ENCODE results near the gene PLK5. TPM values are rescaled to one million over a fixed set of nuclear protein-coding genes. Genes with fewer than 3 reads are reported as not detected.

Gene PLK5
- total RNA-seq, 1 experiment from 2014 or later = 1.4 TPM

- H3K36me3 Mint-ChIP-seq = no peaks in the 10 kb centered on the region
- ATAC-seq (no peak), DNase-seq (ENCODE audit: low spot score) (no peak)
- H3K27me3 Mint-ChIP-seq (ENCODE audit: low read depth) = peaks cover 3% of the 10 kb centered on the region; the same call in 1 of the 2 replicates
- ChIA-PET CTCF (interaction anchor here (1.1 to 1.5 kb wide), 3 partner anchors 12 to 121 kb away, joined by 3 to 6 read pairs (median 3); no protein-coding TSS in a partner anchor), POLR2A (interaction anchor here (0.6 to 1.5 kb wide), 2 partner anchors 15 to 315 kb away, joined by 3 read pairs; no protein-coding TSS in a partner anchor)
- H3K4me1 Mint-ChIP-seq = no peaks in the 10 kb centered on the region
- no peak overlapping the region for H3K27ac Mint-ChIP-seq
- H3K9me3 Mint-ChIP-seq = no peaks in the 10 kb centered on the region
- TF ChIP-seq SOX15 (CRISPR knock-in tag; IDR thresholded peaks at IDR 0.05) = no peak
- no peak for TF ChIP-seq USF2 (CRISPR knock-in tag; IDR thresholded peaks at IDR 0.05)
- TF ChIP-seq CTCF (IDR thresholded peaks at IDR 0.05) = no peak
- TF ChIP-seq ZNF219 (CRISPR knock-in tag; IDR thresholded peaks at IDR 0.05; ENCODE audit: borderline replicate concordance) = no peak
- TF ChIP-seq NFE2L1 (CRISPR knock-in tag; IDR thresholded peaks at IDR 0.05) = no peak
- TF ChIP-seq ATF3 (CRISPR knock-in tag; conservative IDR thresholded peaks at IDR 0.05) = no peak
- TF ChIP-seq NR1H2 (CRISPR knock-in tag; IDR thresholded peaks at IDR 0.05) = no peak
- TF ChIP-seq OVOL2 (CRISPR knock-in tag; IDR thresholded peaks at IDR 0.05; ENCODE audit: borderline replicate concordance) = no peak
- TF ChIP-seq TEAD1 (CRISPR knock-in tag; IDR thresholded peaks at IDR 0.05) = no peak
- no peak for TF ChIP-seq HMGA2 (CRISPR knock-in tag; IDR thresholded peaks at IDR 0.05)
- TF ChIP-seq RORB (CRISPR knock-in tag; IDR thresholded peaks at IDR 0.05) = no peak
- no peak for TF ChIP-seq TP53 (CRISPR knock-in tag; IDR thresholded peaks at IDR 0.05)
- no peak for TF ChIP-seq JAZF1 (CRISPR knock-in tag; IDR thresholded peaks at IDR 0.05)
- TF ChIP-seq NFYB (CRISPR knock-in tag; conservative IDR thresholded peaks at IDR 0.05; ENCODE audit: low read depth) = no peak
- no peak for TF ChIP-seq JUN (CRISPR knock-in tag; IDR thresholded peaks at IDR 0.05)
- no peak for TF ChIP-seq EMX1 (CRISPR knock-in tag; IDR thresholded peaks at IDR 0.05)
- no peak for TF ChIP-seq ZNF512 (CRISPR knock-in tag; IDR thresholded peaks at IDR 0.05; ENCODE audit: borderline replicate concordance)
- TF ChIP-seq TEAD4 (CRISPR knock-in tag; IDR thresholded peaks at IDR 0.05) = no peak
- H3K4me3 Mint-ChIP-seq = no peak overlapping the region
Observed at GRCh38 chr19:1551068-1552040, 27.5 kb downstream of the PLK5 start.

GRCh38 chr19:1553415-1553814, 29.5 kb downstream of the PLK5 start:
- no peak overlapping the region for H3K27ac Mint-ChIP-seq
- CTCF ChIA-PET = interaction anchor here (0.6 to 1.0 kb wide), 2 partner anchors 179 to 215 kb away, joined by 4 read pairs; no protein-coding TSS in a partner anchor
- DNase-seq (ENCODE audit: low spot score) (no peak), ATAC-seq (no peak; the same call in 1 of the 2 replicates)
- H3K4me3 Mint-ChIP-seq = no peak overlapping the region
- no peaks in the 10 kb centered on the region for H3K27me3 Mint-ChIP-seq (ENCODE audit: low read depth)
- no peaks in the 10 kb centered on the region for H3K4me1 Mint-ChIP-seq
- no peaks in the 10 kb centered on the region for H3K9me3 Mint-ChIP-seq
- POLR2A ChIA-PET = interaction anchor here (0.6 kb wide), 1 partner anchor 18 kb away, joined by 5 read pairs; no protein-coding TSS in a partner anchor
- H3K36me3 Mint-ChIP-seq = no peaks in the 10 kb centered on the region
- TF ChIP-seq SMAD3 (CRISPR knock-in tag; IDR thresholded peaks at IDR 0.05; ENCODE audit: borderline replicate concordance) (no peak), NR3C1 (CRISPR knock-in tag; conservative IDR thresholded peaks at IDR 0.05; ENCODE audit: low read depth) (no peak), ZBTB43 (CRISPR knock-in tag; IDR thresholded peaks at IDR 0.05) (no peak), PRDM15 (CRISPR knock-in tag; IDR thresholded peaks at IDR 0.05) (no peak), ZNF138 (CRISPR knock-in tag; conservative IDR thresholded peaks at IDR 0.05) (no peak), TCF7 (CRISPR knock-in tag; IDR thresholded peaks at IDR 0.05; ENCODE audit: low read depth) (no peak), ZNF423 (CRISPR knock-in tag; IDR thresholded peaks at IDR 0.05) (no peak)
